Measurements from ENCODE around the gene RAD21L1.

RAD21L1 gene

GRCh38 chr20:1183153-1183552, 42.7 kb upstream of the RAD21L1 start:
- DNase-seq (ENCODE audit: low spot score) = no peak
- in situ Hi-C loops (cut with MboI; ENCODE audit: low pct_unique_long_range_greater_than_20kb, low sequenced_read_pairs, unreplicated experiment) = no loop called here
- no peak for TF ChIP-seq CTCF (IDR thresholded peaks at IDR 0.05; ENCODE audit: extremely low read depth, insufficient read depth, missing control alignments)

- TF ChIP-seq CTCF (IDR thresholded peaks at IDR 0.05; ENCODE audit: extremely low read depth, insufficient read depth, missing control alignments) = no peak
- DNase-seq (ENCODE audit: low spot score) = no peak
- in situ Hi-C loops (cut with MboI; ENCODE audit: low pct_unique_long_range_greater_than_20kb, low sequenced_read_pairs, unreplicated experiment) = no loop called here
Measured at GRCh38 chr20:1184260-1184637, 41.6 kb upstream of the RAD21L1 start.

- no peak for TF ChIP-seq CTCF (IDR thresholded peaks at IDR 0.05; ENCODE audit: extremely low read depth, insufficient read depth, missing control alignments)
- DNase-seq (ENCODE audit: low spot score) = no peak
- in situ Hi-C loops (cut with MboI; ENCODE audit: low pct_unique_long_range_greater_than_20kb, low sequenced_read_pairs, unreplicated experiment) = no loop called here
Measured at GRCh38 chr20:1184638-1185315, 41.1 kb upstream of the RAD21L1 start, which contains the start of gene TMEM74B. Gene TMEM74B, minus strand, starts transcription at chr20:1184981. Its CDS starts 1,180 bp downstream, at chr20:1183801.

GRCh38 chr20:1185316-1185741, 40.5 kb upstream of the RAD21L1 start:
- in situ Hi-C loops (cut with MboI; ENCODE audit: low pct_unique_long_range_greater_than_20kb, low sequenced_read_pairs, unreplicated experiment) = no loop called here
- DNase-seq (ENCODE audit: low spot score) = peak; percentile 60
- no peak for TF ChIP-seq CTCF (IDR thresholded peaks at IDR 0.05; ENCODE audit: extremely low read depth, insufficient read depth, missing control alignments)

- peak; percentile 80 for TF ChIP-seq CTCF (IDR thresholded peaks at IDR 0.05; ENCODE audit: extremely low read depth, insufficient read depth, missing control alignments)
- peak; percentile 85 for DNase-seq (ENCODE audit: low spot score)
- in situ Hi-C loops (cut with MboI; ENCODE audit: low pct_unique_long_range_greater_than_20kb, low sequenced_read_pairs, unreplicated experiment) = no loop called here
Measured at GRCh38 chr20:1185790-1186334, 40.0 kb upstream of the RAD21L1 start.

GRCh38 chr20:1186367-1186991, 39.4 kb upstream of the RAD21L1 start:
- TF ChIP-seq CTCF (IDR thresholded peaks at IDR 0.05; ENCODE audit: extremely low read depth, insufficient read depth, missing control alignments) = no peak
- DNase-seq (ENCODE audit: low spot score) = no peak
- in situ Hi-C loops (cut with MboI; ENCODE audit: low pct_unique_long_range_greater_than_20kb, low sequenced_read_pairs, unreplicated experiment) = no loop called here

All from GM13977 (cell line).